SH-SY5Y (cell line): ENCODE measurements around the gene ITGA6.

Experiments
- GATA2 ChIP-seq: IDR thresholded peaks from 2 replicates; pipeline ENCODE4 v1.6.1; 2011; ENCODE audit warnings: mild to moderate bottlenecking, low read depth, low read length
- GATA3 ChIP-seq: IDR thresholded peaks from 2 replicates; pipeline ENCODE4 v1.6.1; 2011; ENCODE audit warnings: low read depth, mild to moderate bottlenecking, low read length, moderate library complexity

- no peak for TF ChIP-seq GATA3
- TF ChIP-seq GATA2 = no peak
Observed at GRCh38 chr2:172409042-172409441, 18.3 kb upstream of the ITGA6 start.
